NCI-H2081 treated with DMSO at 0.1 percent for 48 hours (cell line): ENCODE results near the gene KRT38.
"Not testable (repeated sequence)": the region's sequence is repeated elsewhere in the genome, so short reads cannot be mapped to it uniquely, and the experiment has no call there.

ENCODE experiments used
- DNase-seq: peaks from one replicate; lab custom pipeline; 2025; lab: John Stamatoyannopoulos, UW

Gene KRT38

GRCh38 chr17:41395044-41395443 lies 45.7 kb downstream of the KRT38 start:
- DNase-seq: not testable (repeated sequence)

- no peak for DNase-seq
Measured at GRCh38 chr17:41394254-41394996, 46.4 kb downstream of the KRT38 start.

GRCh38 chr17:41393826-41394225 lies 47.0 kb downstream of the KRT38 start:
- no peak for DNase-seq

GRCh38 chr17:41393294-41393693 lies 47.5 kb downstream of the KRT38 start:
- DNase-seq: no peak

- DNase-seq: no peak
Measured at GRCh38 chr17:41392278-41392677, 48.5 kb downstream of the KRT38 start.

- no peak for DNase-seq
Measured at GRCh38 chr17:41391535-41391934, 49.2 kb downstream of the KRT38 start.

- DNase-seq: no peak
Measured at GRCh38 chr17:41390411-41390938, 50.3 kb downstream of the KRT38 start.

- no peak for DNase-seq
Measured at GRCh38 chr17:41387670-41388069, 53.1 kb downstream of the KRT38 start.

GRCh38 chr17:41386227-41386626 lies 54.6 kb downstream of the KRT38 start:
- no peak for DNase-seq
